ENCODE data around the gene PIGL. TPM values are rescaled to one million over a fixed set of nuclear protein-coding genes. Genes with fewer than 3 reads are reported as not detected.

The PIGL gene
- total RNA-seq, 2 donors from 2014 or later = 52.1 to 124 TPM

DNA sequence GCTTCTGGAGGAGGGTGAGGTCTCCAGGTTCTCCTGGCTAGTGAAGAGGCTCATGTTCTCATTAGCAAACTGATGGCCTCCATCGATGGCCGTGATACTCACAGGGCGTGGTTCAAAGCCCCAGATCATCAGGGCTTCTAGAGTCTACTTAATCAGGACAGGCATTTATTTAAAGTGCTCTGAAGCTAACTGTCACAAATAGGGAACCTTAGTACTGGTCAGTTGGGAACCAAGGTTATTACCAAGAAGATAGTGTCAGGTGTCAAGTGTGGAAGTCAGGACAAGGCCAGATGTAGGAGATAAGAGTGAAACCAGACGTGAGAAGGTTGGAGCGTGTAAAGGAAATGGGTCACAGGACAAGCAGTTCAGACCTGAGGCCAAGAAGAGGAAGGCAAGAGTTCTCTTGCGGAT lies 56.9 kb downstream of the PIGL start:
- Histone ChIP-seq H3K27me3 (replicated peaks; ENCODE audit: insufficient read depth) (no peaks in the 10 kb centered on the region), H3K4me1 (ENCODE audit: control insufficient read depth in 1 of 2, low read depth in 2 of 2) (peaks cover 0 to 32% of the 10 kb centered on the region in 2 donors), H3K4me3 (no peak overlapping the region), H3K27ac (no peak overlapping the region), H3K36me3 (no peaks in the 10 kb centered on the region), H3K9me3 (no peaks in the 10 kb centered on the region)
- TF ChIP-seq, protein P1, sequence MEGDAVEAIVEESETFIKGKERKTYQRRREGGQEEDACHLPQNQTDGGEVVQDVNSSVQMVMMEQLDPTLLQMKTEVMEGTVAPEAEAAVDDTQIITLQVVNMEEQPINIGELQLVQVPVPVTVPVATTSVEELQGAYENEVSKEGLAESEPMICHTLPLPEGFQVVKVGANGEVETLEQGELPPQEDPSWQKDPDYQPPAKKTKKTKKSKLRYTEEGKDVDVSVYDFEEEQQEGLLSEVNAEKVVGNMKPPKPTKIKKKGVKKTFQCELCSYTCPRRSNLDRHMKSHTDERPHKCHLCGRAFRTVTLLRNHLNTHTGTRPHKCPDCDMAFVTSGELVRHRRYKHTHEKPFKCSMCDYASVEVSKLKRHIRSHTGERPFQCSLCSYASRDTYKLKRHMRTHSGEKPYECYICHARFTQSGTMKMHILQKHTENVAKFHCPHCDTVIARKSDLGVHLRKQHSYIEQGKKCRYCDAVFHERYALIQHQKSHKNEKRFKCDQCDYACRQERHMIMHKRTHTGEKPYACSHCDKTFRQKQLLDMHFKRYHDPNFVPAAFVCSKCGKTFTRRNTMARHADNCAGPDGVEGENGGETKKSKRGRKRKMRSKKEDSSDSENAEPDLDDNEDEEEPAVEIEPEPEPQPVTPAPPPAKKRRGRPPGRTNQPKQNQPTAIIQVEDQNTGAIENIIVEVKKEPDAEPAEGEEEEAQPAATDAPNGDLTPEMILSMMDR (IDR thresholded peaks at IDR 0.05) = no peak
- DNase-seq (ENCODE audit: low spot score) (no peak), ATAC-seq (ENCODE audit: insufficient number of reproducible peaks, low FRiP score, low read depth) (no peak)

DNA sequence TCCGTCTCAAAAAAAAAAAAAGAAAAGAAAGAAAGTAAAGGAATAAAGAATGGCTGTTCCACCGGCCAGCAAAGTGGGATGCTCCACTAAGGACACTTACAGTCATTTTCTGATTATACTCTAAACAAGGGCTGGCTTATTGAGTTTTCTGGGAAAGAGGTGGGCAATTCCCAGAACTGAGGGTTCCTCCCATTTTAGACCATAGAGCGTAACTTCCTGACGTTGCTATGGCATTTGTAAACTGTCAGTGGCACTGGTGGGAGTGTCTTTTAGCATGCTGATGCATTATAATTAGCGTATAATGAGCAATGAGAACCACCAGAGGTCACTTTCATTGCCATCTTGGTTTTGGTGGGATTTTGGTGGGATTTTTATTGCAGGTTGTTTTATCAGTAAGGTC lies 58.0 kb downstream of the PIGL start:
- Histone ChIP-seq H3K4me1 (ENCODE audit: control insufficient read depth in 1 of 2, low read depth in 2 of 2) (peaks cover 0 to 25% of the 10 kb centered on the region in 2 donors), H3K27ac (no peak overlapping the region), H3K27me3 (replicated peaks; ENCODE audit: insufficient read depth) (no peaks in the 10 kb centered on the region), H3K36me3 (no peaks in the 10 kb centered on the region), H3K9me3 (no peaks in the 10 kb centered on the region), H3K4me3 (no peak overlapping the region)
- TF ChIP-seq, protein P1 (IDR thresholded peaks at IDR 0.05) = no peak
- DNase-seq (ENCODE audit: low spot score) (no peak), ATAC-seq (ENCODE audit: insufficient number of reproducible peaks, low FRiP score, low read depth) (no peak)

- ATAC-seq (ENCODE audit: insufficient number of reproducible peaks, low FRiP score, low read depth) = no peak
- DNase-seq (ENCODE audit: low spot score) = no peak
- Histone ChIP-seq H3K9me3 (no peaks in the 10 kb centered on the region), H3K27me3 (replicated peaks; ENCODE audit: insufficient read depth) (no peaks in the 10 kb centered on the region), H3K36me3 (no peaks in the 10 kb centered on the region), H3K27ac (peak overlapping the region in 1 of 2 donors; percentile 39), H3K4me3 (no peak overlapping the region), H3K4me1 (ENCODE audit: control insufficient read depth in 1 of 2, low read depth in 2 of 2) (peaks cover 0 to 25% of the 10 kb centered on the region in 2 donors)
- TF ChIP-seq, protein P1 (IDR thresholded peaks at IDR 0.05) = no peak
Measured at GRCh38 chr17:16277163-16277562, 60.2 kb downstream of the PIGL start.

DNA sequence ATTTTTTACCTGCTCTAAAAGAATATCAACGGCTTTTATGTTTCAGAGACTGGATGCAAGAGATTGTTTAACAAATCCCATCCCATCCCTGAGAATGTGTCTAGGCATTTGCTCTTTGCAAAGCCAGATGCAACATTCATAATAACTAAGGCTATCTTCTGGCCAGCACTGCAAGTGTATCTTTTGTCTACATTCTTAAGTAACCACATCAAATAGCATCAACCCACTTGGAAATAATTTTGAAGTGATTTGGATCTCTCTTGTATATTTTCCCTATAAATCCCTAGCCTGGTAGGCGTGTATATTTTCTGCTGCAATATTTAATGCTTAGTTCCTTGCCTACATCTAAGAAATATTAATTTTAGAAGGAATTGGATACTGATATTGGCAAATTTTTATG lies 64.3 kb downstream of the PIGL start:
- TF ChIP-seq, protein P1 (IDR thresholded peaks at IDR 0.05) = no peak
- ATAC-seq (ENCODE audit: insufficient number of reproducible peaks, low FRiP score, low read depth) (no peak), DNase-seq (ENCODE audit: low spot score) (no peak)
- Histone ChIP-seq H3K36me3 (no peaks in the 10 kb centered on the region), H3K9me3 (no peaks in the 10 kb centered on the region), H3K27me3 (replicated peaks; ENCODE audit: insufficient read depth) (no peaks in the 10 kb centered on the region), H3K4me3 (no peak overlapping the region), H3K27ac (no peak overlapping the region), H3K4me1 (ENCODE audit: control insufficient read depth in 1 of 2, low read depth in 2 of 2) (peaks cover 13 to 38% of the 10 kb centered on the region in 2 donors)

DNA sequence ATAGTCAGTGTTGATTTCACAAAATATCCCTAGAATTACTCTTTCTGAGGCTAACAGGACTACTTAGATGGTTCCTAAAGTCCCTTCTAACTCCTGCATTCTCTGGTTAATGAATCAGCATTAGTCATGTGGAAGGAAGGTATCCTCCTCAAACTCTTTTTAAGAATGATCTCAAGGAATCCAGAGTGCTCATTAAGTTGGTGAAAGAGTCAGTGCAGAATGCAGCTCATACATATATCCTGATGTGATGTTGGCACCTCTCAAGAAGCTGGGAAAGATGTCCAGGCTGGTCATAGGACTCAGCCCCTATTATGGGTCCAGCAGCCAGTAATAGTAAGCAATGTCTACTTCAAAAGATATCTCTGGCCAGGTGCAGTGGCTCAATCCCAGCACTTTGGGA lies 65.5 kb downstream of the PIGL start:
- Histone ChIP-seq H3K36me3 (no peaks in the 10 kb centered on the region), H3K9me3 (no peaks in the 10 kb centered on the region), H3K27me3 (replicated peaks; ENCODE audit: insufficient read depth) (no peaks in the 10 kb centered on the region), H3K27ac (no peak overlapping the region), H3K4me1 (ENCODE audit: control insufficient read depth in 1 of 2, low read depth in 2 of 2) (peaks cover 20 to 36% of the 10 kb centered on the region in 2 donors), H3K4me3 (no peak overlapping the region)
- TF ChIP-seq, protein P1 (IDR thresholded peaks at IDR 0.05) = no peak
- no peak for ATAC-seq (ENCODE audit: insufficient number of reproducible peaks, low FRiP score, low read depth)
- no peak for DNase-seq (ENCODE audit: low spot score)

Measured in thoracic aorta (tissue), 2 donors.